OCI-LY3 (cell line): Measurements from ENCODE around the gene PIK3C3.

Source experiments
- CTCF ChIP-seq: fragments of 200-600, 300-600 bp; sonication (generic); IDR thresholded peaks from 2 replicates; pipeline ENCODE4 v1.5.1; 2014; ENCODE audit warnings: antibody characterized with exemption, low read length, low read depth
- EZH2phosphoT487 ChIP-seq: fragments of 200-600 bp; shearing (Covaris generic); IDR thresholded peaks from 2 replicates; pipeline ENCODE4 v1.6.1; 2018; ENCODE audit warnings: antibody characterized with exemption, mixed run types, low read depth

GRCh38 chr18:41938445-41938844 lies 16.6 kb upstream of the PIK3C3 start:
- no peak for TF ChIP-seq CTCF
- TF ChIP-seq EZH2phosphoT487: no peak
